CD4-positive, CD25-positive, alpha-beta regulatory T cell (primary cell): ENCODE measurements around the gene FAAP100. TPM values are rescaled to one million over a fixed set of nuclear protein-coding genes. Genes with fewer than 3 reads are reported as not detected.

Experiments used
- ATAC-seq, 2 donors: fragments of 150-1000 bp; cut with Tn5 transposase; one replicate each; pipeline ENCODE4 v1.10.0; 2021; ENCODE audit warnings: low read depth in 2 of 2, moderate number of reproducible peaks in 2 of 2, moderate library complexity in 1 of 2
- DNase-seq, 3 donors: peaks; one replicate each; pipeline versions ENCODE4 v3.0.0 to v3.0.0-alpha.2; 2012 to 2022; ENCODE audit warnings: mixed read lengths in 1 of 3
- H3K27ac ChIP-seq: one replicate; pipeline ENCODE4 v1.7.0; 2013; ENCODE audit warnings: mild to moderate bottlenecking, low read length; ENCODE audit not compliant: insufficient read depth, poor library complexity, severe bottlenecking
- H3K27me3 ChIP-seq: one replicate; pipeline ENCODE4 v1.7.0; 2013; ENCODE audit warnings: low read length; ENCODE audit not compliant: control insufficient read depth, insufficient read depth
- H3K36me3 ChIP-seq: one replicate; pipeline ENCODE4 v1.7.0; 2013; ENCODE audit warnings: mild to moderate bottlenecking, low read length, moderate library complexity; ENCODE audit not compliant: control insufficient read depth, insufficient read depth
- H3K4me1 ChIP-seq: 2 replicates; pipeline ENCODE4 v1.7.0; 2013; ENCODE audit warnings: mild to moderate bottlenecking, low read length; ENCODE audit not compliant: insufficient read depth, control insufficient read depth, poor library complexity, severe bottlenecking
- H3K4me3 ChIP-seq: one replicate; pipeline ENCODE4 v1.7.0; 2013; ENCODE audit warnings: low read depth, mild to moderate bottlenecking, low read length, moderate library complexity
- H3K9me3 ChIP-seq, 2 experiments: 1 replicate in 1 of 2; 2 replicates in 1 of 2; pipeline ENCODE4 v1.7.0; 2013; ENCODE audit warnings: low read length in 2 of 2, mild to moderate bottlenecking in 1 of 2, moderate library complexity in 1 of 2; ENCODE audit not compliant: control insufficient read depth in 2 of 2
- H3K27ac Mint-ChIP-seq, 3 donors: one replicate each; pipeline ENCODE4 v1.8.0; 2020 to 2022; ENCODE audit warnings: mild to moderate bottlenecking in 3 of 3, mixed read lengths in 3 of 3, moderate library complexity in 2 of 3
- H3K27me3 Mint-ChIP-seq: one replicate; pipeline ENCODE4 v1.8.0; 2022; ENCODE audit warnings: mild to moderate bottlenecking, mixed read lengths
- H3K36me3 Mint-ChIP-seq: one replicate; pipeline ENCODE4 v1.8.0; 2020; ENCODE audit warnings: mixed read lengths
- H3K4me1 Mint-ChIP-seq, 4 donors: one replicate each; pipeline ENCODE4 v1.8.0; 2020 to 2022; ENCODE audit warnings: mixed read lengths in 4 of 4, mild to moderate bottlenecking in 1 of 4
- H3K4me3 Mint-ChIP-seq, 4 donors: one replicate each; pipeline ENCODE4 v1.8.0; 2020 to 2022; ENCODE audit warnings: mild to moderate bottlenecking in 4 of 4, mixed read lengths in 4 of 4, moderate library complexity in 3 of 4
- H3K9me3 Mint-ChIP-seq, 7 donors: one replicate each; pipeline ENCODE4 v1.8.0; 2020 to 2022; ENCODE audit warnings: mixed read lengths in 7 of 7, mild to moderate bottlenecking in 3 of 7, moderate library complexity in 2 of 7
- polyA plus RNA-seq, 4 donors: library from polyadenylated mRNA; unstranded; fragments of 300-500 nt; fragmentation: Illumina TruSeq; gene quantifications; one replicate each; pipeline ENCODE4 v1.2.3, GENCODE V29; 2021
- total RNA-seq: library from RNA; stranded (reverse); gene quantifications from one replicate; pipeline ENCODE4 v1.2.3, GENCODE V29; 2022

Gene FAAP100
- total and polyA plus RNA-seq, 5 donors from 2014 or later = 8.2 to 28.1 (median 11.5) TPM

DNA sequence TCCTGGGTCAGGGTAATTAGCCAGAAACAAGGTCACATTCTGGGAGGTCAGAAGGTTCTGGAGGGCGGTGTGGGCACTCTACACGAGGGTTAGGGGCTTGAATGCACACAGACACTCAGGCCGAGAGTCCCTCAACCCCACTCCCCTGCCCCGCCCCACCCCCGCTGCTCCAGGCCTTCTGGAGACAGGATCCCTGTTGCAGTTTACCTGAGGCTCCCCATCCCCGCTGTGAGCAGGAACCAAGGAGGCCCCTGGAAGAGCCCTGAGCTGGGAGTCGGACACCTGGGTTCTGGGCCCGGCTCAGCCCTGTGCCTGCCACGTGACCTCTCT, 35.2 kb downstream of the FAAP100 start:
- no peak for ATAC-seq

DNA sequence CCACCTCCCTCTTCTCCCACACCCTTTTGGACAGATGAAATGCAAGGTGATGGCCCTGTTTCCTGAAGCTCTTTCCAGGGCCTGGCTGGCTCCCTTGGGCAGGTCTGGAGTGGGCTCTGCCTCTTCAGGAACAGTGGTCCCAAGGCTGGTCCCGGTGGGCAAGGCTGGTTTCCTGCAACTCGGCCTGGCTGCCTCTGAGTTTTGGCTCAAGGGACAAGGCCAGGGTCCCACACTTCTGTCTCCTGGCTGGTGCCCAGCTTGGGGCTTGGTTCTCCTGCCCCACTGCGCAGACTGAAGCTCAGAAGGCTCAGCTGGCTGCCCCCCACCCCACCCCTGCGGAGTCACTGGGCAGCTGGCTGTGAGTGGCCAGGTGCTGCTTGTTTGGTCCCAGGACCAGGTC, 35.7 kb downstream of the FAAP100 start:
- Histone ChIP-seq H3K9me3 (no peaks in the 10 kb centered on the region), H3K4me1 (peaks cover 58% of the 10 kb centered on the region), H3K36me3 (peaks cover 4% of the 10 kb centered on the region), H3K27ac (no peak overlapping the region), H3K4me3 (no peak overlapping the region), H3K27me3 (no peaks in the 10 kb centered on the region)
- Mint-ChIP-seq H3K4me3 (peak overlapping the region; percentile 87 to 98 (median 90)), H3K4me1 (peaks cover 3 to 33% (median 10%) of the 10 kb centered on the region in 4 donors), H3K9me3 (peaks cover 0 to 3% (median 0%) of the 10 kb centered on the region in 7 donors), H3K36me3 (peaks cover 8% of the 10 kb centered on the region), H3K27ac (peak overlapping the region in 1 of 3 donors; percentile 90), H3K27me3 (peaks cover 13% of the 10 kb centered on the region)
- no peak for ATAC-seq
- no peak for DNase-seq

More for the DNA sequence above, 35.2 kb downstream of the FAAP100 start:
- Mint-ChIP-seq H3K27me3 (peaks cover 9% of the 10 kb centered on the region), H3K27ac (no peak overlapping the region), H3K36me3 (peaks cover 2% of the 10 kb centered on the region), H3K4me3 (peak overlapping the region in 2 of 4 donors; percentile 91 to 98), H3K9me3 (no peaks in the 10 kb centered on the region), H3K4me1 (peaks cover 0 to 30% (median 10%) of the 10 kb centered on the region in 4 donors)
- Histone ChIP-seq H3K36me3 (no peaks in the 10 kb centered on the region), H3K9me3 (no peaks in the 10 kb centered on the region), H3K27ac (no peak overlapping the region), H3K4me3 (no peak overlapping the region), H3K27me3 (no peaks in the 10 kb centered on the region), H3K4me1 (peaks cover 56% of the 10 kb centered on the region)
- no peak for DNase-seq

DNA sequence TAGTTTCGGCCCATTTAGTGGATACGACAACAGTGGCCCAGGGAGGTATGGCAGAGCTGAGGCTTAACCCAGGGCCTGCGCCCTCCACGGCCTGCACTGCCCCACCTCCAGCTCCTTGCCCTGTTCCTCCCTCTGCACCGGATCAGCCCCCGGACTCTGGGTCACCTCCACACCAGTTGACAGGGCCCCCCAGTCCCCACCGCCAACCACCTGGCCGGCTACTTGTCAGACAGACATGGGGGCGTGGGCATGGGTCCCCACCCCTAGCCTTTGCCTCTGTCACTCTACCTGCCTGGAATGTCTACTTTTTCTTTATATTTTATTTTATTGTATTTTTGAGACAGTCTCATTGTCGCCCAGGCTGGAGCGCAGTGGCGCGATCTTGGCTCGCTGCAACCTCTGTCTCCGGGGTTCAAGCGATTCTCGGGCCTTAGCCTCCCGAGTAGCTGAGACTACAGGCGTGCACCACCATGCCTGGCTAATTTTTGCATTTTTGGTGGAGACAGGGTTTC, 36.6 kb downstream of the FAAP100 start:
- H3K9me3 Mint-ChIP-seq = peaks cover 0 to 5% (median 0%) of the 10 kb centered on the region in 7 donors
- H3K4me1 Mint-ChIP-seq = peaks cover 2 to 38% (median 10%) of the 10 kb centered on the region in 4 donors
- peak overlapping the region; percentile 34 to 90 (median 80) for H3K27ac Mint-ChIP-seq
- Histone ChIP-seq H3K27ac (peak overlapping the region; percentile 90), H3K4me1 (peaks cover 66% of the 10 kb centered on the region), H3K4me3 (peak overlapping the region; percentile 65), H3K36me3 (peaks cover 12% of the 10 kb centered on the region), H3K9me3 (no peaks in the 10 kb centered on the region), H3K27me3 (no peaks in the 10 kb centered on the region)
- H3K4me3 Mint-ChIP-seq = peak overlapping the region; percentile 87 to 98 (median 90)
- H3K27me3 Mint-ChIP-seq = peaks cover 5% of the 10 kb centered on the region
- H3K36me3 Mint-ChIP-seq = peaks cover 16% of the 10 kb centered on the region
- ATAC-seq = no peak
- no peak for DNase-seq

DNA sequence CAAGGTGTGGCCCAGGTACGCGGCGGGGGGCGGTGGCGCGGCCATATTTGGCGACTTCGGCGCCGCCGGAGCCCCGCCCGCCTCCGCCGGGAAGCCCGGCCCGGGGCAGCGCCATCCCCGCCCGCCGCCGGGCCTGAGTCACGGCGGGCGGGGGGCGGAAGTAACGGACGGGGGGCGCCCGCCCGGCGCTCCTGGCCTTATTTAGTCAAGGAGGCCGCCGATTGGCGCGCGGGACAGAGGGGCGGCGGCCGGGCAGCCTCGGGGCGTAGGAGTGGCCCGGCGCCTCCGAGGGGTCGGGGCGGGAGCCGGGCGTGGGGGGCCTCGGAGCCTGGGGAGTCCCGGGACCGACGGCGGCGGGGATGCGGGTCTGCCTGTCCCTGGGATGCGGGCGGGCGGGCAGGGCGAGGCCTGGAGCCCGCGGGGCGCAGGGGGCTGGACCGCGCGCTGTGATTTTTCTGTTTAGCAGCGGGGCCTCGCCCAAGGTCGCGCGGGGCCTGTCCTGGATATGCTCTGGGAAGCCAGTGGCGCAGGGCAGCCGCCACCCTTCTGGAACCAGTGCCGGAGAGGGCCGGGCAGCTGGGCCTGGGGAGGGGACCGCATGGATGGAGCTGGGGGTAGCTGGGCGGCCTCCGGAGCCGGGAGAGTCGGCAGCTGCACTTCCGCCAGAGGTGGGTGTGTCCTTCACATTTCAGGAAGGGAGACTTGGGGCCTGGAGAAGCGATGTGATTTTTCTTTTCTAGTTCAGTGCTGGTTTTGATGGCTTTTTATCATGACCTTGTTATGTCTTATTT, 37.2 kb downstream of the FAAP100 start:
- H3K27me3 Mint-ChIP-seq = peaks cover 5% of the 10 kb centered on the region
- H3K4me1 ChIP-seq = peaks cover 71% of the 10 kb centered on the region
- H3K27ac Mint-ChIP-seq = peak overlapping the region; percentile 34 to 90 (median 80)
- ATAC-seq (peak; percentile 17 to 19), DNase-seq (peak; percentile 64 to 89 (median 73))
- H3K9me3 ChIP-seq = no peaks in the 10 kb centered on the region
- peaks cover 0 to 5% (median 0%) of the 10 kb centered on the region in 7 donors for H3K9me3 Mint-ChIP-seq
- peak overlapping the region; percentile 90 for H3K27ac ChIP-seq
- H3K4me3 Mint-ChIP-seq = peak overlapping the region; percentile 87 to 98 (median 90)
- peaks cover 23% of the 10 kb centered on the region for H3K36me3 Mint-ChIP-seq
- no peaks in the 10 kb centered on the region for H3K27me3 ChIP-seq
- H3K4me1 Mint-ChIP-seq = peaks cover 0 to 43% (median 12%) of the 10 kb centered on the region in 4 donors
- peak overlapping the region; percentile 65 for H3K4me3 ChIP-seq
- H3K36me3 ChIP-seq = peaks cover 19% of the 10 kb centered on the region

DNA sequence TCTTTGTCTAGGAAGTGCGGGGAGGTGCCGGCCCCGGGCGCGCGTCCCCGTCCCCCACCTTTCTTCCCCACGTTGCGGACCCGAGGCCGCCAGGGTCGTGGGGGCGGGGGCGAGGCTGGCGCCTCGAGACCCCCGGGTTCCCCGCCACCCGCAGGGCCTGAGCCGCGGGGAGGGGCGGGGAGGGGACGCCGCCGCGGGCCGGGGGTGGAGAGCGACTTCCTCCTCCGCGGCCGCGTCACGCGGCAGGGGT, 37.7 kb downstream of the FAAP100 start:
- H3K9me3 Mint-ChIP-seq = peaks cover 0 to 5% (median 0%) of the 10 kb centered on the region in 7 donors
- H3K27ac ChIP-seq = peak overlapping the region; percentile 90
- H3K4me1 ChIP-seq = peaks cover 71% of the 10 kb centered on the region
- H3K9me3 ChIP-seq = no peaks in the 10 kb centered on the region
- DNase-seq (no peak), ATAC-seq (no peak)
- peaks cover 5% of the 10 kb centered on the region for H3K27me3 Mint-ChIP-seq
- no peak overlapping the region for H3K4me3 ChIP-seq
- peak overlapping the region in 1 of 3 donors; percentile 38 for H3K27ac Mint-ChIP-seq
- peaks cover 23% of the 10 kb centered on the region for H3K36me3 ChIP-seq
- H3K27me3 ChIP-seq = no peaks in the 10 kb centered on the region
- peaks cover under 1 to 48% (median 17%) of the 10 kb centered on the region in 4 donors for H3K4me1 Mint-ChIP-seq
- peak overlapping the region; percentile 89 to 98 (median 90) for H3K4me3 Mint-ChIP-seq
- H3K36me3 Mint-ChIP-seq = peaks cover 28% of the 10 kb centered on the region

DNA sequence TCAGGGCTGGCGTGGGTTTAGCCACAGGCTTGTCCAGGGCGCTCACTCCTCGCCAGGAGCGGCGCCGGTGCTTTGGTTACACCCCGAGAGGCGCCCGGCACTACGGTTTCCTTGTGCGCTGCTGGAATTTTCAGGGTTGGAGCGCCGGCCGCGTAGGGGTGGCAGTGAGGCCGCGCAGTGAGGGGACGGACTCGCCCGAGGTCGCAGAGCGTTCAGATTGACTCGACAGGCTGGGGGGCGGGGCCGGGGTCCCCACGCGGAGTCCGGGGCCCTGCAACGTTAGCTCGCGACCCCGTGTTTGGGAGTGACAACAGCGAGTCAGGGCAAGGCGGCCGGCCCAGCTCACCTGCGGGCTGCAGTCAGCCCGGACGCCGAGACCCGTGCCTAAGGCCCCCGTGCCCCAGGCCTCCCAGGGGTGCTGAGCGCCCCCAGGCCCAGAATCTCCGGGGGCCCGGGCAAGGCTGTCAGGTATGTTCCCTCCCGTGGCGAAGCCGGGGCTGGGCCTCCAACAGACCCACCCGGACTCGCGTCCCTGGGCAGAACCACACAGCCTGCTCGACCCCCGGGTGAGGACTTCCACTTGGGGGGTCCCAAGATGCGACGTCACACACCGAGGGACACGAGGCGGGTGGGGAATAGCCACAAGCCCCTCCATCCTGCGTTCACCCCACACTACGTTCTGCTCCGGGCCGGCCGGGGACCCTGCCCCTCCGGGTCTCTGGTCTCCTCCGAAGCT, 38.2 kb downstream of the FAAP100 start:
- H3K4me3 ChIP-seq = peak overlapping the region; percentile 65
- H3K36me3 ChIP-seq = peaks cover 28% of the 10 kb centered on the region
- no peaks in the 10 kb centered on the region for H3K27me3 ChIP-seq
- peak overlapping the region; percentile 90 for H3K27ac ChIP-seq
- ATAC-seq (no peak), DNase-seq (peak in 2 of 3 donors; percentile 34 to 46)
- Mint-ChIP-seq H3K4me3 (peak overlapping the region; percentile 90 to 98 (median 94)), H3K9me3 (peaks cover 0 to 5% (median 0%) of the 10 kb centered on the region in 7 donors), H3K4me1 (peaks cover 5 to 53% (median 20%) of the 10 kb centered on the region in 4 donors), H3K27ac (peak overlapping the region; percentile 82 to 91 (median 87)), H3K36me3 (peaks cover 33% of the 10 kb centered on the region), H3K27me3 (peaks cover 5% of the 10 kb centered on the region)
- no peaks in the 10 kb centered on the region for H3K9me3 ChIP-seq
- H3K4me1 ChIP-seq = peaks cover 71% of the 10 kb centered on the region

DNA sequence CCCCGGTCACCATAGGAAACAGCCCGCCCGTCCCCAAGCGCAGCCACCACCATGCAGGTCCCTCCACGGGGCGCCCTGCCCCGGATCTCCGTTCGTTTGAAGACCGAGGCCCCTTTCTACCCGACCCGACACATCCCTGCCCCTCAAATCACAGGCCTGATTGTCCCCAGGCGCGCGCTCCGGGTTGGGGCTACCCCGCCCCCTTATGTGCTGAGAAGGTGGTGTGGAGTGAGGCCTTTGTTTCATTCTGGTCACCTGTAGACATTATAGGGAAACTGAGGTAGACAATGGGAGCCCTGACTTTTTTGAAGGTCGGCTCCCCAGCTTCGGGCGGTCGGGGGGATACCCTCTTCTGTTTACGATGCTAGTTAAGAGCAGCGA, 38.8 kb downstream of the FAAP100 start:
- peak overlapping the region; percentile 82 to 91 (median 87) for H3K27ac Mint-ChIP-seq
- H3K27me3 ChIP-seq = no peaks in the 10 kb centered on the region
- H3K9me3 Mint-ChIP-seq = peaks cover 0 to 5% (median 0%) of the 10 kb centered on the region in 7 donors
- no peaks in the 10 kb centered on the region for H3K9me3 ChIP-seq
- H3K4me3 ChIP-seq = peak overlapping the region; percentile 65
- ATAC-seq (peak; percentile 10 to 19), DNase-seq (peak; percentile 43 to 79 (median 62))
- H3K4me1 Mint-ChIP-seq = peaks cover 5 to 55% (median 20%) of the 10 kb centered on the region in 4 donors
- peak overlapping the region; percentile 90 for H3K27ac ChIP-seq
- H3K4me3 Mint-ChIP-seq = peak overlapping the region; percentile 90 to 98 (median 94)
- H3K4me1 ChIP-seq = peaks cover 71% of the 10 kb centered on the region
- H3K36me3 ChIP-seq = peaks cover 31% of the 10 kb centered on the region
- H3K36me3 Mint-ChIP-seq = peaks cover 36% of the 10 kb centered on the region
- peaks cover 5% of the 10 kb centered on the region for H3K27me3 Mint-ChIP-seq
